GM10266 (cell line): Measurements from ENCODE around the gene PPP1R9A.

Experiments used
- DNase-seq: peaks from one replicate; pipeline ENCODE4 v3.0.0; 2012; ENCODE audit errors: extremely low spot score
- TF ChIP-seq, protein P1 (sequence below): IDR thresholded peaks from 2 replicates; pipeline ENCODE4 v1.5.1; 2012; ENCODE audit warnings: mild to moderate bottlenecking, low read depth; ENCODE audit not compliant: control insufficient read depth, insufficient read depth; ENCODE audit errors: missing control alignments

PPP1R9A gene

DNA sequence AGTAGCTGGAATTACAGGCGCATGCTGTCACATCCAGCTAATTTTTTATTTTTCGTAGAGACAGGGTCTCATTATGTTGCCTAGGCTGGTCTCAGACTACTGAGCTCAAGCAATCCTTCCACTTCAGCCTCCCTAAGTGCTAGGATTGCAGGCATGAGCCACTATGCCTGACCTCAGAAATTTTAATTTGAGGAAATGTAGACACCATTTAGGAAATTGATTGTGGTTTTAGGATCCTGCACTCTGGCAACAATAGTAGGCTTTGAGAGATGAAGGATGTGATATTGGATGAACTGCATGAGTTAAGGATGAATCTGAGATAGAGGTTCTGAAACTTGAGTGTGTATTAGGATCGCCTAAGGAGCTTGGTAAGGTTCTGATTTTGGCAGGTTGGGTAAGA, 66.5 kb downstream of the PPP1R9A start:
- TF ChIP-seq, protein P1, sequence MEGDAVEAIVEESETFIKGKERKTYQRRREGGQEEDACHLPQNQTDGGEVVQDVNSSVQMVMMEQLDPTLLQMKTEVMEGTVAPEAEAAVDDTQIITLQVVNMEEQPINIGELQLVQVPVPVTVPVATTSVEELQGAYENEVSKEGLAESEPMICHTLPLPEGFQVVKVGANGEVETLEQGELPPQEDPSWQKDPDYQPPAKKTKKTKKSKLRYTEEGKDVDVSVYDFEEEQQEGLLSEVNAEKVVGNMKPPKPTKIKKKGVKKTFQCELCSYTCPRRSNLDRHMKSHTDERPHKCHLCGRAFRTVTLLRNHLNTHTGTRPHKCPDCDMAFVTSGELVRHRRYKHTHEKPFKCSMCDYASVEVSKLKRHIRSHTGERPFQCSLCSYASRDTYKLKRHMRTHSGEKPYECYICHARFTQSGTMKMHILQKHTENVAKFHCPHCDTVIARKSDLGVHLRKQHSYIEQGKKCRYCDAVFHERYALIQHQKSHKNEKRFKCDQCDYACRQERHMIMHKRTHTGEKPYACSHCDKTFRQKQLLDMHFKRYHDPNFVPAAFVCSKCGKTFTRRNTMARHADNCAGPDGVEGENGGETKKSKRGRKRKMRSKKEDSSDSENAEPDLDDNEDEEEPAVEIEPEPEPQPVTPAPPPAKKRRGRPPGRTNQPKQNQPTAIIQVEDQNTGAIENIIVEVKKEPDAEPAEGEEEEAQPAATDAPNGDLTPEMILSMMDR, result no peak
- DNase-seq, result no peak

DNA sequence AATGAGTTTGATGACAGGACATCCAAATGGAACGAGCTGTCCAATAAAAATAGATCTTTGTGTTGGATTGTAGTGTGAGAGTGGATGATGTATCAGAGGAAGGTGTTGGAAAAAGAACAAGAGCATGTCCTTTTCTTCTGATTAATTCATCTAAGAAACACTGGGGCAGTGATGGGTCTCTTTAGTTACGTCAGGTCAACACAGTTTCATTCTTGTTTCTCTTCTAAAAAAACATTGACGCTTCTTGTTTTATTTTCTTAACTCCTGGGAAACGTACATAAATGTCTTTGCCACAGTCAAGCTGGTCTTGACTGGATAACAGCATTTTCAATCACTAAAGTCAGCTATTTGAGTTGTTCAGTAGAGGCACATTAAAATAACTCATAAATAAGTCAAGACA, 67.0 kb downstream of the PPP1R9A start:
- DNase-seq, result no peak
- TF ChIP-seq, protein P1, result no peak

DNA sequence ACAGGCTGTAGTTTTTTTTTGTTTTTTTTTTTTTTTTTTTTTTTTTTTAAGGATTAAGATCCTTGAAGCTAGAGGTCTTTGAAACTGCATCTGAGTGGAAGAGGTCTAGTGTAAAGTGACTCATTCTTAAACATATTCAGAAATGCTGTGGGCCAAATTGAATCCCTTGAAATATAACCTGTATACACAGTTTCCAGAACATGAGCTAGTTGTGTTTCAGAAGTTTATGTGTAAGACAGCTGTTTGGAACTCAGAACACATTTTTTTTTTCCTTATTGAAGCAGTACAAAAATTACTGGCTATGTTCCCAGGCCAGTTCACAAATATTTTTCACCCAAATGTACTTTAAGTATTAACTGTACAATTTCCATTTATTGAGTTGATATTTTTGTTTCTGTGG, 67.9 kb downstream of the PPP1R9A start:
- no peak for DNase-seq
- TF ChIP-seq, protein P1, result no peak

DNA sequence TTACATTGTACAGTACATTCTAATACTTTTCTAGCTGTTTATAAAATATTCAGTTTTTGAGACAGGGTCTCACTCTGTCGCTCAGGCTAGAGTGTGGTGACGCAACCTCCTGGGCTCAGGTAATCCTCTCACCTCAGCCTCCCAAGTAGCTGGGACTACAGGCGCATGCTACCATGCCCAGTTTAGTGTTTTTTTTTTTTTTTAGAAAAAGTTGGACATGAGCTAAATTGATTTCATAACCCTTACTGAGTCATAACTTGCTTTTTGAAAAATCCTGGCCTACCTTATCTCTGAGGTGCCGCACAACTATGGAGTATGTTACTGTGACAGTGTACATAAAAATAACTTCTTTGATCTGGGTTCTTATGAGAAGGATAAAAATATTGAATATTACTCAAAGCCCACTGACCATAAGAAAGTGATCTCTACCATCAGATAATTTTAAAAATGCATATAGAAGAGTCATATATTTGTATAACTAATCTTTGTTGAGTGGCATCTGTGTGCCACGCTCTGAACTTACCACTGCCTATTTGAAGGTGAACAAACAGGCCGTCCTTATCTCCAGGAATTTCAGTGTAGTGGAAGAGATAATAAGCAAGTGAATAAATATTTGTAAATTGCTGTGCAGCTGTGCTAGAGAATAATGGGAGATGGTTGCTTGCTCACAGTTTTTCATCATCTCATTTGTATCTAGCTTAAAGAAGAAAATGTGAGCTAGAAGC, 73.2 kb downstream of the PPP1R9A start:
- TF ChIP-seq, protein P1, result no peak
- DNase-seq, result no peak

DNA sequence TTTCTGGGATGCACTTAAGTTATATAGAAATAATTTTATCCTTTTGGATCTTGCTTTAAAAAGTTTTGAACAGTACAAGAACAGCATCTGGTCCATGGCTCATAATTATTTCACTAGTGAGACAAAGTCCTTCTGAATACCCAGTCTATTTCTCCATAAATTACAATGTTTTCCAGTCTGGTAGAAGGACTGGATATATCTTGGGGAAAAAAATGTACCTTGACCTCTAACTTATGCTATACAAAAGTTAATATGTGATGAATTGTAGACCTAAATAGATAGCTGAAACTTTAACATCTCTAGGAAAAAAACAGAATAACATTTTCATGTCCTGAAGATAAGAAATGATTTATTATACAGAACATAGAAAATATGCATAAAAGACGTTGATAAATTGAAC, 88.5 kb downstream of the PPP1R9A start:
- TF ChIP-seq, protein P1, result no peak
- DNase-seq, result no peak

DNA sequence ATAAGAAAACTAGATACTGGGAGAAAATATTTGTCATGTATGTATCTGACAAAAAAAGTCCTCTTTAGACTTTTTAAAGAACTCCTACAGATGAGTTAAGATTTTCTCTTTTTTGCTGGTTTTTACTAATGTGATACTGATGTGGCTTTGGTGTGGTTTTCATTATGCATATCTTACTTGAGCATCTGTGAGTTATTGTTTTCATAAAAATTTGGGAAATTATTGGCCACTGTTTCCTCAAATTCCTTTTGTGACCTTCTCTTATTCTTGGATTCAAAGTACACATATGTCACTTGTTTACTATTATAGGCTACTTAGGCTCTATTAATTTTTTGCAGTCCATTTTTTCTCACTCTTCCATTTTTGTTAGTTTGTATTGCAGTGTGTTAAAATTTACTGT, 89.0 kb downstream of the PPP1R9A start:
- DNase-seq, result no peak

DNA sequence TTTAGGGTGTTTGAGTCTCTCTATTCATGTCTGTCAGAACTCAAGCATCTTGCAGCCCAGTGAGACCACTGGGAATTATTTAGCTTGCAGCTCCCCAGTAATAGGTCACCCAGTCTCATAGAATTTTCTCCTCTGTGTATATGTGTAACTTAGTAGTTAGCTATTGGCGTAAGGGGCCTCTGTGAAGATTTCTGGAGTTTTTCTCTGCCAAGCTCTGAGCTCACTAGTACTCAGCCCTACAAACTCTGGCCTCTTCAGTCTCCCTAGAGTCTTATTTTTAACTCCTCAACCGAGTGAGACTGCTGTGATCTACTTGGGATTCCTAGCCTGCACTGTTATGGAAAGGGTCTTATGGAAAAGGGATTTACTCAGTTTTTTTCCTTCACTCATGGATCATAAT, 90.2 kb downstream of the PPP1R9A start:
- no peak for DNase-seq
- TF ChIP-seq, protein P1, result no peak

More for the DNA sequence above, 89.0 kb downstream of the PPP1R9A start:
- TF ChIP-seq, protein P1, result no peak
